IPS-NIHi7 (cell line): Measurements from ENCODE around the gene TAF1.
"Not testable (repeated sequence)": the region's sequence is repeated elsewhere in the genome, so short reads cannot be mapped to it uniquely, and the experiment has no call there.

ENCODE experiments used
- DNase-seq: peaks from one replicate; pipeline ENCODE4 v3.0.0; 2012; ENCODE audit warnings: mixed read lengths; ENCODE audit errors: extremely low spot score

The TAF1 gene, protein sequence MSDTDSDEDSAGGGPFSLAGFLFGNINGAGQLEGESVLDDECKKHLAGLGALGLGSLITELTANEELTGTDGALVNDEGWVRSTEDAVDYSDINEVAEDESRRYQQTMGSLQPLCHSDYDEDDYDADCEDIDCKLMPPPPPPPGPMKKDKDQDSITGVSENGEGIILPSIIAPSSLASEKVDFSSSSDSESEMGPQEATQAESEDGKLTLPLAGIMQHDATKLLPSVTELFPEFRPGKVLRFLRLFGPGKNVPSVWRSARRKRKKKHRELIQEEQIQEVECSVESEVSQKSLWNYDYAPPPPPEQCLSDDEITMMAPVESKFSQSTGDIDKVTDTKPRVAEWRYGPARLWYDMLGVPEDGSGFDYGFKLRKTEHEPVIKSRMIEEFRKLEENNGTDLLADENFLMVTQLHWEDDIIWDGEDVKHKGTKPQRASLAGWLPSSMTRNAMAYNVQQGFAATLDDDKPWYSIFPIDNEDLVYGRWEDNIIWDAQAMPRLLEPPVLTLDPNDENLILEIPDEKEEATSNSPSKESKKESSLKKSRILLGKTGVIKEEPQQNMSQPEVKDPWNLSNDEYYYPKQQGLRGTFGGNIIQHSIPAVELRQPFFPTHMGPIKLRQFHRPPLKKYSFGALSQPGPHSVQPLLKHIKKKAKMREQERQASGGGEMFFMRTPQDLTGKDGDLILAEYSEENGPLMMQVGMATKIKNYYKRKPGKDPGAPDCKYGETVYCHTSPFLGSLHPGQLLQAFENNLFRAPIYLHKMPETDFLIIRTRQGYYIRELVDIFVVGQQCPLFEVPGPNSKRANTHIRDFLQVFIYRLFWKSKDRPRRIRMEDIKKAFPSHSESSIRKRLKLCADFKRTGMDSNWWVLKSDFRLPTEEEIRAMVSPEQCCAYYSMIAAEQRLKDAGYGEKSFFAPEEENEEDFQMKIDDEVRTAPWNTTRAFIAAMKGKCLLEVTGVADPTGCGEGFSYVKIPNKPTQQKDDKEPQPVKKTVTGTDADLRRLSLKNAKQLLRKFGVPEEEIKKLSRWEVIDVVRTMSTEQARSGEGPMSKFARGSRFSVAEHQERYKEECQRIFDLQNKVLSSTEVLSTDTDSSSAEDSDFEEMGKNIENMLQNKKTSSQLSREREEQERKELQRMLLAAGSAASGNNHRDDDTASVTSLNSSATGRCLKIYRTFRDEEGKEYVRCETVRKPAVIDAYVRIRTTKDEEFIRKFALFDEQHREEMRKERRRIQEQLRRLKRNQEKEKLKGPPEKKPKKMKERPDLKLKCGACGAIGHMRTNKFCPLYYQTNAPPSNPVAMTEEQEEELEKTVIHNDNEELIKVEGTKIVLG (N-terminal part only)

DNA sequence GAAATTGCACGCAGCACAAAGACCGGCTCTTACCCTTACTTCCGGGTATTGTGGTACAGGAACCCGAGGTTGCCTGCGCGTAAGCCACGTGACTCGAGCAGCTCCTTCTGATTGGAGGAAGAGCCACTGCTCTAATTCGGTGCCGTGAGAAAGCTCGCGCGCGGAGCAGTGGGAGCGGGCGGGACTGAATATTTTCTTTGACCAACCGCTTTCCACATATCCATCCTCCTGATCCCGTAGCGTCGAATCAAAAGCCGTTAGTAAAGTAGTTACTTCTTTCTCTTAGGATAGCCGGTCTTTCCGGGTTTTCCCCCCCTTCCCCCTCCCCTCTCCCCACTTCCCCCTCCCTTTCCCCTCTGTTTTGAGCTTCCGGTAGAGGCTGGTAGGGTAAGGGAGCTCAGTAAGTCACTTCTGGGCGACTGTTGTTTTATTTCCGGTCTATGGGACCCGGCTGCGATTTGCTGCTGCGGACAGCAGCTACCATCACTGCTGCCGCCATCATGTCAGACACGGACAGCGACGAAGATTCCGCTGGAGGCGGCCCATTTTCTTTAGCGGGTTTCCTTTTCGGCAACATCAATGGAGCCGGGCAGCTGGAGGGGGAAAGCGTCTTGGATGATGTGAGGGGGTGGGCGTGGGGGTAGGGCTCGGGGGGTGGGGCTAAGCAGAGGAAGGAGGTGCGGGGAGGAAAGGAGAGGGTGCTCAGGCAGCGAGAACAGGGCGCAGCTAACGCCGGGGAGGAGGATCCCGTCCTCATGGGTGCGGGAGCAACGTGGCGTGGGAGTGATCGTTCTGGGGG is at the start of gene TAF1:
Gene TAF1 (plus strand): TSS at position 483 of the 799 bp plus-strand sequence. CDS start 18 bp downstream, at position 501.
- DNase-seq = peak; percentile 88

DNA sequence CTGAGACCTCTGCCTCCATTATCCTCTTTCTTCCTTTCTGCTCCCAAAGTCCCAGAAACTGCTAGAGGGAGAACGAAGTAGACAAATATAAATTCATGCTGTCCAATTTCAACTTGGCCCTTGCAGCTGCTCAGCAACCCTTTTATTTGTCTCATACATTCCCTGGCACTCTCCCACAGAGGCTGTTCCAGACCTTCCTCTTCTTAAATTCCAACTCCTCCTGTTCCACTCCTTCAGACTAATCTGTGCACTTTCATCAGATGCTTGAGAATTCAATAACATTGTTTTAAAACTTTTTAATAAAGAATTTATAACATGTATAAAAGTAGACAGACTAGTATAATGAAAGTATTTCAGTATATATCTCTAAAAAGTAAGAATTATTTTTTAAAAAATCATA is 49.2 kb upstream of the TAF1 start:
- not testable (repeated sequence) for DNase-seq

DNA sequence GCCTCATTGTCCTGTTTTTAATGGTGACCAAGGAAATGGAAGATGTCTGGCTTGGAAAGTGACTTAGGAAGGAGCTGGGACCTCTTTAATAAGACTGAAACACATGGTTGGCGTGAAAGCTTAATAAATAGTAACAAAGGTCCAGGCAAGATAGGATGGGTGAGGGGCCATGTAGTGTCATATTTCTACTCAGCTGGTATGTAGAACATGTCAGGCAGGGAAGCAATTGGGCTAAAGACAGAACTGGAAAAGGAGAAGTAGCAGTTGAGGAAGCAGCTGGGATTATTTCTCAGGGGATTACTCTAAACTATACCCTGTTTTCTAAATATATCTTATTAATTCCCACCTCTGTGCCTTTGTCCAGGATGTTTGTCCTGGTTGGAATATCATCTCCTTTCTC is 46.0 kb upstream of the TAF1 start:
- DNase-seq = no peak

DNA sequence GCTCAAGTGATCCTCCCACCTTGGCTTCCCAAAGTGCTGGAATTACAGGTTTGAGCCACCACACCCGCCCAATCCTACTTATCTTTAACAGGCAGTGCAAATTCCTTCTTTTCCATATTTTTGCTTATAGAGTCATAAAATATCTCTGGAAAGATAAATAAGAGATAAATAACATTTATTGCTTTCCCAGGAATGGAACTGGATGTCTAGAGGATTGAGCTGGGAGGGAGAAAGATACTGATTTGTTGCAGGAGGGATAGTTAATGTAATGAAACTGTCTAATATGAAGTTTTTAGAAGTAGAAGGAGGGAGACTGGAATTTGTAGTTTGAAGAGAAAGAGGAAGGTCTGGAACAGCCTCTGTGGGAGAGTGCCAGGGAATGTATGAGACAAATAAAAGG is 44.4 kb upstream of the TAF1 start:
- no peak for DNase-seq

DNA sequence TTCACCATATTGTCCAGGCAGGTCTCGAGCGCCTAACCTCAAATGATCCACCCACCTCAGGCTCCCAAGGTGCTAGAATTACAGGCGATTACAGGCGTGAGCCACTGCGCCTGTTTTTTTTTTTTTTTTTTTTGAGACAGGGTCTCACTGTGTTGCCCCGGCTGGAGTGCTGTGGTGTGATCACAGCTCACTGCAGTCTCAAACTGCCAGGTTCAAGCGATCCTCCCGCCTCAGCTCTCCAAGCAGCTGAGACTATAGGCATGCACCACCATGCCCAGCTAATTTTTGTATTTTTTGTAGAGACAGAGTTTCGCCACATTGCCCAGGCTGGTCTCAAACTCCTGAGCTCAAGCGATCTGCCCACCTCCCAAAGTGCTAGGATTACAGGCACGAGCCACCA is 41.7 kb upstream of the TAF1 start:
- not testable (repeated sequence) for DNase-seq

DNA sequence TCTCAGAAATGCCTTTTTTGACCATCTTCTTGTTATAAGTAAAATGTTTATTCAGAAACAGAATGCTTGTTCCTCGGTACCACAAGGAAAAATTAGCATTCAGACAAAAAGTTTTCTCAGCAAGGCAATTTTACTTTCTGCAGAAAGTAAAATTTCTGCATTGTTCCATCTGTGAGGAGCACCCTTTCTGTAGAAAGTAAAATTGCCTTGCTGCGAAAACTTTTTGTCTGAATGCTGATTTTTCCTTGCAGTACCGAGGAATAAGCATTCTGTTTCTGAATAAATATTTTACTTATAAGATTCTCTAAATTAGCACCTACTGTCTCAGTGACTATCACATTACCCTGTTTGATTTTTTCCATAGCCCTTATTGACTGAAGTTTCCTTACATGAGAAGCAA is 39.8 kb upstream of the TAF1 start:
- DNase-seq = no peak

DNA sequence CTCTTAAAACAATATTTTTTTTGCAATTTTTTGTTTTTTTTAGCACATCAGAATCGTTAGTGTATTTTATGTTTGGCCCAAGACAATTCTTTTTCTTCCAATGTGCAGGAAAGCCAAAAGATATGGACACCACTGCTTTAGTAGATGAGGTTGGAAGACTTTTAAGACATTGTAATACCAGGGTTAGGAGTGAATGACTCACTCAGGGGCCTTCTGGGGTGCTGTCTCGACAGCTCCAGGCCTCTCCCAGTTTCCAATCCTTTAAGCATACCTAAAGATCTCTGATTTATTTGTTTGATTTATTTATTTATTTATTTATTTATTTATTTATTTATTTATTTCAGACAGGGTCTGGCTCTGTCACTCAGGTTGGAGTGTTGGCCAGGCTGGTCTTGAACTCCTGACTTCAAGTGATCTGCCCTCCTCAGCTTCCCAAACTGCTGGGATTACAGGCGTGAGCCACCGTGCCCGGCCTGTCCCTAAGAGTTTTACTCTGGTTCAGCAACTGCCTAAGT is 16.9 kb upstream of the TAF1 start:
- DNase-seq = not testable (repeated sequence)

DNA sequence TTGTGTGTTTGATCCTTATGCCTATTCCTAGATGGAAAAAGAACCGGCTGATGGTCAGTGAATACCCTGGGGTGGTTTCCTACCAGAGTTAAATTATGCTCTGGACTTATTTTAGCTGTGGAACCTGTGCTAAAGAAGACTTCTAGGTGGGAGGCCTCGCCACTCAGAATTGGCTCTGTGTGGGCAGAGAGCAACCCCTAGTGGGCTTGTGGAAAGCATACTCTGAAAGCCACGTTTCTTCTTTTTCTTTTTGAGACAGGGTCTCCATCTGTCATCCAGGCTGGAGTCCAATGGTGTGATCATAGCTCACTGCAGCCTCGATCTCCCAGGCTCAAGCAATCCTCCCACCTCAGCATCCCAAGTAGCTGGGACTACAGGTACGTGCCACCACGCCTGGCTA is 16.3 kb upstream of the TAF1 start:
- DNase-seq = not testable (repeated sequence)

DNA sequence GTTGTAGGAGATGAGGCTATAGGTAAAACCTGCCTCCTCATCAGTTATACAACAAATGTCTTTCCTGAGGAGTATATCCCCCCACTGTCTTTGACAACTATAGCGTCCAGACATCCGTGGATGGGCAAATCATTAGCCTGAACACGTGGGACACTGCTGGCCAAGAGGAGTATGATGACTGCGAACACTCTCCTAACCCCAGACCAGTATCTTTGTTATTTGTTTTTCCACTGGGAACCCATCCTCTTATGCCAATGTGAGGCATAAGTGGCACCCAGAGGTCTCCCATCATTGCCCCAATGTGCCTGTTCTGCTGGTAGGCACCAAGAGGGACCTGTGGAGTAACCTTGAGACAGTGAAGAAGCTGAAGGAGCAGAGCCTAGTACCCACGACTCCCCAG is 13.7 kb upstream of the TAF1 start:
- not testable (repeated sequence) for DNase-seq

DNA sequence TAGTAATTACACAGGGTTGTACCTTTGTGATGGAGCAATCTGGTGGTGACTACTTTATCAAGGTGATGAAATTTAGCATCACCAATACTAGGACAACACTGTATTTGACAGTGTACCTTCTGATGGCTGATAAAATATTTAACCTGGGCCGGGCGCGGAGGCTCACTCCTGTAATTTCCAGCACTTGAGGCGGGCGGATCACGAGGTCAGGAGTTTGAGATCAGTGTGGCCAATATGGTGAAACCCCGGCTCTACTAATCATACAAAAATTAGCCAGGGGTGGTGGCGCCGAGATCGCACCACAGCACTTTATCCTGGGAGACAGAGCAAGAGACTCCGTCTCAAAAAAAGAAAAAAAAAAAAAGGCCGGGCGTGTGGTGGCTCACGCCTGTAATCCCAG is 1.9 kb upstream of the TAF1 start:
- DNase-seq = no peak

DNA sequence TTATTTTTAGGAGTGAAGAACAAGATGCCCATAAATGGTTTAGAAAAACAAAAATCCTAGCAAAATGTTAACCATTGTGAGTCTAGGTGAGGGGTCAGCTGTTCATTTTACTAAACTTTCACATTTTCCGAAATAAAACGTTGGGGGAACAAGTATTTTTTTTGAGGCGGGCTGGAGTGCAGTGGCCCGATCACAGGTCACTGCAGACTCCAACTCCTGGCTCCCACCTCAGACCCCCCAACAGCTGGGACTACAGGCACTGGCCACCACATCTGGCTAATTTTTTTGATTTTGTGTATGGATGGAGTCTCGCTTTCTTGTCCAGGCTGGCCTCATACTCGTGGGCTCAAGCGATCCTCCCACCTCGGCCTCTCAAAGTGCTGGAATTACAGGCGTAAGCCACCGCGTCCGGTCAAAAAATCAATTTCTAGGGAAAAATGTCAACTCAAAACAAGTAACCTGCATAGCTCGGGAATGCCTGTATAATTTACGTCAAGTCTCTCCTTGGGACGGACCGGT is 742 bp upstream of the TAF1 start:
- no peak for DNase-seq

DNA sequence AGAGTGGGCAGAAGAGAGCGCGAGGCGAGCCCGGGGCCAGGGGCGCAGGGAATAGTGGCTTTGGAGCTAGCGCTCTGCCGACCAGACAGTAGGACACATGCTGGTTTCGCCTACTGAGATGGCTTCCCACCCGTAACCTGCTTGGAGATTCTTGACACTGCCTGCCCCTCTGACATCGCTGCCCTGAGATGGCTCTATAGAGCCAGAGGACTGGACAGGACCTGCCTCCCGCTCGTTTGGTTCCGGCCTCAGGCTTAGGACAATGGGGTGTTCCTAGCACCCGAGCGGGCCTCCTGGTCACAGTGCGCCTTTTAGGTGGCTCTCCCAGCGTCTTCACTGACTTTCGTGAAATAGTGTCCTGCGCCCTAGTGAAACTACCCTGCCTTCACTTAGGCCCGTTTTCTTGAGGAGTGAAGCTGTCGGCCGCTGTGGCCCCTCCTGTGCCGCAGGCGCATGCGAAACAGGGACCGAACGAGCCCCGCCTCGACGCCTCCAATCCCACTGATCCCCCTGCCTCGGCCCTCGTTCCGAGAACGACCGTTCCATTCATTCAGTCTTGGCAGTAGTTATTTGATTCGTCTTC is 608 bp downstream of the TAF1 start:
- peak; percentile 17 for DNase-seq

DNA sequence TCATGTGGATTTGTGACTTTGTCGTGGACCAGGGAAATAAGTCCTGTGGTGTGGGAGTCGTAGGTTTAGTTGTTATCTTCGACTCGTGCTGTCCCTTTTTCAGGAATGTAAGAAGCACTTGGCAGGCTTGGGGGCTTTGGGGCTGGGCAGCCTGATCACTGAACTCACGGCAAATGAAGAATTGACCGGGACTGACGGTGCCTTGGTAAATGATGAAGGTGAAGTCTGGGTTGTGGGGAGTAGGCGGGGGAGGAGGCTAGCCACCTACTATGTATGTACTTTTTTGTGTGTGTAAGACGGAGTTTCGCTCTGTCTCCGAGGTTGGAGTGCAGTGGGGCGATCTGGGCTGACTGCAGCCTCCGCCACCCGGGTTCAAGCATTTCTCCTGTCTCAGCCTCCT is 1.2 kb downstream of the TAF1 start:
- DNase-seq = no peak

DNA sequence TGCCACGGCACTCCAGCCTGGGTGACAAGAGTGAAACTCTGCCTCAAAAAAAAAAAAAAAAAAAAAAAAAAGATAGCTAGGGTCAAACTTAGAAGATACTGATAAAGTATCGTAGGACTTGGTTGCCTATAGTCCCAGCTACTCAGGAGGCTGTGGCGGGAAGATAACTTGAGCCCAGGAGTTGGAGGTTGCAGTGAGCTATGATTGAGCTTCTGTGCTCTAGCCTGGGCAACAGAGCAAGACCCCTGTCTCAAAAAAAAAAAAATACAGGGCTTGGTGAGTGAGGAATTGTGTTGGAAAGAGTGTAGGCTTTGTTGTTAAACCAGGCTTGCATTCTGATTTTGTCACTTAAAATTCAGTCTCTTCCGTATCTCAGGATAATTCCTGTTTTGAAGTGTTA is 6.2 kb downstream of the TAF1 start:
- DNase-seq = no peak

DNA sequence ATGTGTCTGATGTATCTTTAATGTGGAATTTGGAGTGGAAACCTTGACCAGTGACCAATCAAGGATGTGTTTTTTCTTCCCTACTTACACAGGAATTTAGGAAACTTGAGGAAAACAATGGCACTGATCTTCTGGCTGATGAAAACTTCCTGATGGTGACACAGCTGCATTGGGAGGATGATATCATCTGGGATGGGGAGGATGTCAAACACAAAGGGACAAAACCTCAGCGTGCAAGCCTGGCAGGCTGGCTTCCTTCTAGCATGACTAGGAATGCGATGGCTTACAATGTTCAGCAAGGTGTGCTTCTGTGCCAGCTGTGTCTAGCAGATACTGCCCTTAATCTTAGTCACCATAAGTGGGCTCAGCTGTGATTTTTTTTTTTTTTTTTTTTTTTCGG is 12.6 kb downstream of the TAF1 start:
- DNase-seq = no peak

DNA sequence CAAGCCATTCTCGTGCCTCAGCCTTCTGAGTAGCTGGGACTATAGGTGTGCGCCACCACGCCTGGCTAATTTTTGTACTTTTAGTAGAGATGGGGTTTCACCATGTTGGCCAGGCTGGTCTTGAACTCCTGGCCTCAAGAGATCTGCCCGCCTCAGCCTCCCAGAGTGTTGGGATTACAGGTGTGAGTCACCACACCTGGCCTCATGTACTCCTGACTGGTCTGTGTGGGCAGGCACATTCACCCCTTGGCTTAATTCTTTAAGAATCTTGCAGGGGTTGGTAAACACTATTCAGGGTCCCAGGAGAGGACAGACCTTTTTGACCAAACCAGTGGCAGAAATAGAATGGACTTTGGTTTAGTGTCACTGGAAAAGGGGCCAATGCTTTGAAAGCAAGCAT is 25.6 kb downstream of the TAF1 start:
- not testable (repeated sequence) for DNase-seq

DNA sequence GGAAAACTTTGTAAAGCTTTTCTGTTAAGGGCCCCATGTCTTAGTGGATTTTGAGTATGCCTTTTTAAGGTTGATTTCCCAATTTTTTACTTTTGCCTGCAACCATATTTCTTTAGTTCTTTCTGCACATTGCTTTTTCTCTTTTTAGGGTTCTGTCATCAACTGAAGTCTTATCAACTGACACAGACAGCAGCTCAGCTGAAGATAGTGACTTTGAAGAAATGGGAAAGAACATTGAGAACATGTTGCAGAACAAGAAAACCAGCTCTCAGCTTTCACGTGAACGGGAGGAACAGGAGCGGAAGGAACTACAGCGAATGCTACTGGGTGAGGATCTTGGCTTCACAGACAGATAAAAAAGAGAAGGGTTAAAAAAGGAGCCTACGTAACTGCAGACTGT is 27.8 kb downstream of the TAF1 start:
- no peak for DNase-seq

DNA sequence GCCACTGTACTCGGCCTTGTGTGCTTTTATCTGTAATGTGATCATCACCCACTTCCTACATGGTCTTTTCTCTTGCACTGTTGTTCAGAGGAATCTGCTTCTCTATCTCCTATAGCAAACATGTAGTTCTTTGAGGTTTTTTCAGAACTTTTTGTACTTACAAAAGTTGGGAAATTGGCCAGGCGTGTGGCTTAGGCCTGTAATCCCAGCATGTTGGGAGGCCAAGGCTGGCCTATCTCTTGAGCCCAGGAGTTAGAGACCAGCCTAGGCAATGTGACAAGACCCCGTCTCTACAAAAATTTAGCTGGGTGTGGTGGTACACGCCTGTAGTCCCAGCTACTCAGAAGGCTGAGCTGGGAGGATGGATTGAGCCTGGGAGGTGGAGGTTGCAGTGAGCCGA is 30.4 kb downstream of the TAF1 start:
- no peak for DNase-seq

DNA sequence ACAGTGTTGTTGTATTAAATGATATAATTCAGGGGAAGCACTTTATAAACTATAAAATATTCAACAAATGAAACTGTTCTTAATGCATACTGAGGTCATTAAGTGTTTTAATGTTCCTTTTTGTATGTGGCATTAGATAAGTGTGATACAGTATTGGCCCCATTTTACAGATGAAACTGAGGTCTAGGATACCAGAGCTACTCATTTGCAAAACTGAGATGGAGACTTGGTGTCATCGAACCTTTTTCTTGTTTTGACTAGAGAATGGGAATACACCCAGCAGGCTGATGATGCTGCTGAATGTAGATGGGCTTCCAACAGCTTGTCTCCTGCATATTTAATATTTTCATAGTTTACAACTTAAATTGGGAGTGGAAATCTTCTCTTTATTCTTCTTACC is 34.6 kb downstream of the TAF1 start:
- DNase-seq = no peak

DNA sequence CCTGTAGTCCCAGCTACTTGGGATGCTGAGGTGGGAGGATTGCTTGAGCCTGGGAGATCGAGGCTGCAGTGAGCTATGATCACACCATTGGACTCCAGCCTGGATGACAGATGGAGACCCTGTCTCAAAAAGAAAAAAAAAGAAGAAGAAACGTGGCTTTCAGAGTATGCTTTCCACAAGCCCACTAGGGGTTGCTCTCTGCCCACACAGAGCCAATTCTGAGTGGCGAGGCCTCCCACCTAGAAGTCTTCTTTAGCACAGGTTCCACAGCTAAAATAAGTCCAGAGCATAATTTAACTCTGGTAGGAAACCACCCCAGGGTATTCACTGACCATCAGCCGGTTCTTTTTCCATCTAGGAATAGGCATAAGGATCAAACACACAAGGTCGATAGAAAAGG is 50.1 kb downstream of the TAF1 start:
- DNase-seq = not testable (repeated sequence)
